Common myeloid progenitor, CD34-positive (primary cell): Measurements from ENCODE around the gene MORC2.

Experiments
- CTCF ChIA-PET: fragments of 350-600 bp; sonication (Branson Sonifier 250); formaldehyde crosslinking; loops from one replicate; lab custom pipeline; 2021; ENCODE audit warnings: antibody characterized with exemption; lab: Charles Lee
- POLR2A ChIA-PET: fragments of 350-600 bp; sonication (Branson Sonifier 250); formaldehyde crosslinking; loops from one replicate; lab custom pipeline; 2021; ENCODE audit warnings: antibody characterized with exemption; lab: Charles Lee
- DNase-seq, 3 donors: peaks; one replicate each; pipeline versions ENCODE4 v3.0.0 to v3.0.0-alpha.2; 2013
- H3K27ac ChIP-seq, 2 experiments: 1 replicate in 1 of 2; 2 replicates in 1 of 2; pipeline ENCODE4 v1.7.0; 2013; ENCODE audit warnings: inconsistent platforms in 2 of 2, low read length in 2 of 2, mild to moderate bottlenecking in 2 of 2, low read depth in 1 of 2, moderate library complexity in 1 of 2; ENCODE audit not compliant: severe bottlenecking in 2 of 2, insufficient read depth in 1 of 2, poor library complexity in 1 of 2
- H3K27me3 ChIP-seq, 5 experiments: replicated peaks in 2 of 5; 1 replicate in 3 of 5; 2 replicates in 2 of 5; pipeline versions ENCODE4 v1.6.1 to v1.7.0; 2013; ENCODE audit warnings: low read length in 4 of 5, mild to moderate bottlenecking in 2 of 5, moderate library complexity in 2 of 5, inconsistent platforms in 1 of 5; ENCODE audit not compliant: insufficient read depth in 5 of 5, control insufficient read depth in 4 of 5
- H3K36me3 ChIP-seq, 4 experiments: 1 replicate in 2 of 4; 2 replicates in 2 of 4; pipeline versions ENCODE4 v1.6.1 to v1.7.0; 2013; ENCODE audit warnings: low read length in 3 of 4, control low read depth in 1 of 4, mild to moderate bottlenecking in 1 of 4; ENCODE audit not compliant: control insufficient read depth in 4 of 4, insufficient read depth in 4 of 4
- H3K4me1 ChIP-seq, 4 experiments: 1 replicate in 3 of 4; 2 replicates in 1 of 4; pipeline versions ENCODE4 v1.6.1 to v1.7.1; 2013; ENCODE audit warnings: low read length in 3 of 4, mild to moderate bottlenecking in 3 of 4, control low read depth in 1 of 4, inconsistent platforms in 1 of 4, moderate library complexity in 1 of 4; ENCODE audit not compliant: control insufficient read depth in 4 of 4, insufficient read depth in 4 of 4; ENCODE audit errors: control extremely low read depth in 1 of 4
- H3K4me3 ChIP-seq, 7 experiments: 1 replicate in 4 of 7; 2 replicates in 3 of 7; pipeline versions ENCODE4 v1.5.1 to v1.7.0; 2013; ENCODE audit warnings: mild to moderate bottlenecking in 7 of 7, low read length in 6 of 7, moderate library complexity in 6 of 7, inconsistent platforms in 2 of 7, low read depth in 2 of 7, control low read depth in 1 of 7; ENCODE audit not compliant: insufficient read depth in 4 of 7, control insufficient read depth in 1 of 7; ENCODE audit errors: extremely low read depth in 1 of 7
- H3K9me3 ChIP-seq, 5 experiments: 1 replicate in 4 of 5; 2 replicates in 1 of 5; pipeline versions ENCODE4 v1.6.1 to v1.7.1; 2013; ENCODE audit warnings: low read length in 4 of 5, mild to moderate bottlenecking in 2 of 5, inconsistent platforms in 1 of 5, low read depth in 1 of 5, moderate library complexity in 1 of 5; ENCODE audit not compliant: control insufficient read depth in 4 of 5, insufficient read depth in 2 of 5; ENCODE audit errors: control extremely low read depth in 1 of 5
- WGBS: methylation state at CpG from one replicate; pipeline ENCODE4 v1.1.5; 2013; ENCODE audit not compliant: insufficient coverage; 5-methylcytosine and 5-hydroxymethylcytosine counted together

MORC2 gene

DNA sequence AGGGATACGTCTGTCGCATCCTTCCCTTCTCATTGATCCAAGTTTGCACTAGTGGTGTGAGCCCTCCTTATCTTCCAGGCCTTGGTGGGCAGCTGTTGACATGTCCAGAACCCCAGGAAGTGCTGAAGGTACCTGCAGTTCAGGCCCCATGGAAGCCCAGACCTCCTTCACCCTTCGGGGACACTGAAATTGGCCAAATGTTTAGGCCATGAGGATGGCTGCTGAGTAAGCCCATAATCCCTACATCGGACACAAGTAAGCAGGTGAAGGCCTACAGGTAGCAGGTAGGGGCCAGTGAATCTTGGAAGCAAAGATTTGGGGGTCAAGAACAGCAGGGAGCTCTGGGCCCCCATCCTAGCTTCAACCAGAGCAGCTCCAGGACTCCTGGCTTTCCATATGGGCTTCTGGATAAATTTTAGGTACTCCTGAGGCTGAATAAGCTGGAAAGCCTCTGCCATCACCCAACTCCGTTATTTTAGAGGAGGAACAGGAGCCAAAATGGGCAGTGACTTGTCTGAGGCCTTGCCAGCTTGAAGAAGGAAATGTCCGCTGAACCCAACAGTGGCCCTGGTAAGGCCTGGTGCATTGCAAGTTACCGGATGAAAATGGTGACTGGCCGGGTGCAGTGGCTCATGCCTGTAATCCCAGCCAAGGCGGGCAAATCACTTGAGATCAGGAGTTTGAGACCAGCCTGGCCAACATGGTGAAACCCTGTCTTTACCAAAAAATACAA is 45.2 kb downstream of the MORC2 start:
- Histone ChIP-seq H3K9me3 (no peaks in the 10 kb centered on the region), H3K4me1 (peaks cover 0 to 22% (median 11%) of the 10 kb centered on the region in 4 experiments), H3K36me3 (peaks cover 0 to 48% (median 24%) of the 10 kb centered on the region in 4 experiments), H3K4me3 (no peak overlapping the region), H3K27ac (no peak overlapping the region), H3K27me3 (peaks cover 0 to 8% (median 0%) of the 10 kb centered on the region in 5 experiments)
- ChIA-PET POLR2A (interaction anchor here (0.8 kb wide), 1 partner anchor 321 kb away, joined by 3 read pairs; no protein-coding TSS in a partner anchor), CTCF (interaction anchor here (1.3 to 6.2 kb wide), 4 partner anchors 13 to 160 kb away, joined by 3 to 53 read pairs (median 3); no protein-coding TSS in a partner anchor)
- no peak for DNase-seq
- WGBS, result 99% methylated on average over 7 of the region's 9 CpGs

DNA sequence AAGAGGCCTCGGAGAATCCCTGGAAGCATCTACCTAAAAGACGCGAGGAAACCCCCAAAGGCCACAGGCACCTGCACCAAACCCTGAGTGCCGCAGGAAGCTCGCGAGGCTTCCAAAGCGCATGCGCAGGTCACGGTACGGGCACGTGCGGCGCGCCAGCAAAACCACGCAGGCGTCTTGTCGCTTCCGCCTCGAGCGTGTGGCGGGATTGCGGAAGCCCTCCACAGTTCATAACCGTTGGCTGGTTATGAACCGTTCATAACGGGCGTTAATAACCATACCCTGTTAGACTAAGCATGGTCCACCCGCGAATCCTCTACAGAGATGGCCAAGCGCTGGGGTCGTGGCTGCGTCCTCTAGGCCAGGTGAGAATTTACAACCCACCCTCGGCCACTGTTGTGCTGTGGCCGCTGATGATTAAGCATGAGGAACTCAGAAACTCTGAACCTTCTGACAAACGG is 46.4 kb downstream of the MORC2 start:
- POLR2A ChIA-PET, result no interaction called here
- Histone ChIP-seq H3K27ac (no peak overlapping the region), H3K27me3 (peaks cover 0 to 8% (median 0%) of the 10 kb centered on the region in 5 experiments), H3K4me3 (peak overlapping the region; percentile 11 to 78 (median 53)), H3K4me1 (peaks cover 0 to 22% (median 11%) of the 10 kb centered on the region in 4 experiments), H3K36me3 (peaks cover 0 to 36% (median 16%) of the 10 kb centered on the region in 4 experiments), H3K9me3 (no peaks in the 10 kb centered on the region)
- WGBS, result 51% methylated on average over 31 of the region's 34 CpGs
- CTCF ChIA-PET, result interaction anchor here (0.7 to 6.2 kb wide), 5 partner anchors 9 to 287 kb away, joined by 3 to 53 read pairs (median 3); no protein-coding TSS in a partner anchor
- peak; percentile 89 to 93 (median 89) for DNase-seq

DNA sequence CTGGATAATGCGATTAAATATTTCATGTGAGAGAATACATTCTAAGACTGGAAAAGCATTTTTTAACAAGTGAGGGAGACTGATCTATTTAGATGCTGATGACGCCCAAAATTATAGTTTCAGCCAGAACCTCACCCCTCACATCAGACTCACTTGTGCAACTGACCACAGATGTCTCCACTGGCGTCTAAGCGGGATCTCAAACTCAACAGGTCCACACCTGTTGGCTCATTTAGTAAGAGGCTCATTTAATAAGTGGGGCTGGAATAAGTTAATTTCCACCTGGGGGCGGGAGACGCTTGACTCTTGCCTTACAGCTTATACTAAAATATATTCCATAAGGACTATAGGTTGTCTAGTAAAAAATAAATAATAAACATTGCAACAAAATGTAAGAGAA is 47.5 kb downstream of the MORC2 start:
- WGBS, result 33% methylated on average over 2 of the region's 6 CpGs
- Histone ChIP-seq H3K9me3 (no peaks in the 10 kb centered on the region), H3K36me3 (peaks cover 0 to 26% (median 8%) of the 10 kb centered on the region in 4 experiments), H3K4me1 (peaks cover 0 to 22% (median 11%) of the 10 kb centered on the region in 4 experiments), H3K27me3 (peaks cover 0 to 8% (median 0%) of the 10 kb centered on the region in 5 experiments), H3K4me3 (peak overlapping the region in 5 of 7 experiments; percentile 51 to 78 (median 60)), H3K27ac (no peak overlapping the region)
- ChIA-PET CTCF (interaction anchor here (1.0 to 6.2 kb wide), 10 partner anchors 9 to 286 kb away, joined by 3 to 53 read pairs (median 4); no protein-coding TSS in a partner anchor), POLR2A (no interaction called here)
- peak in 2 of 3 donors; percentile 14 to 24 for DNase-seq

- CTCF ChIA-PET, result interaction anchor here (0.6 to 6.2 kb wide), 25 partner anchors 8 to 781 kb away, joined by 3 to 53 read pairs (median 3); partner anchors contain the start of gene SELENOM
- POLR2A ChIA-PET, result interaction anchor here (0.7 kb wide), 1 partner anchor 83 kb away, joined by 3 read pairs; no protein-coding TSS in a partner anchor
- Histone ChIP-seq H3K9me3 (peaks cover 0 to 5% (median 0%) of the 10 kb centered on the region in 5 experiments), H3K27me3 (peaks cover 0 to 8% (median 0%) of the 10 kb centered on the region in 5 experiments), H3K4me3 (peak overlapping the region in 4 of 7 experiments; percentile 30 to 78 (median 54)), H3K27ac (no peak overlapping the region), H3K36me3 (peaks cover 0 to 19% (median 5%) of the 10 kb centered on the region in 4 experiments), H3K4me1 (peaks cover 0 to 22% (median 11%) of the 10 kb centered on the region in 4 experiments)
- peak; percentile 84 to 90 (median 89) for DNase-seq
- 0% methylated on average over 2 of the region's 9 CpGs for WGBS
Measured at GRCh38 chr22:30920407-30920806, 48.2 kb downstream of the MORC2 start.

GRCh38 chr22:30919973-30920372 is 48.6 kb downstream of the MORC2 start:
- Histone ChIP-seq H3K36me3 (peaks cover 0 to 15% (median 3%) of the 10 kb centered on the region in 4 experiments), H3K27ac (no peak overlapping the region), H3K27me3 (peaks cover 0 to 8% (median 0%) of the 10 kb centered on the region in 5 experiments), H3K4me3 (no peak overlapping the region), H3K4me1 (peaks cover 0 to 22% (median 11%) of the 10 kb centered on the region in 4 experiments), H3K9me3 (peaks cover 0 to 5% (median 0%) of the 10 kb centered on the region in 5 experiments)
- no peak for DNase-seq
- WGBS, result 100% methylated on average over 1 of the region's 7 CpGs
- POLR2A ChIA-PET, result interaction anchor here (0.7 kb wide), 1 partner anchor 83 kb away, joined by 3 read pairs; no protein-coding TSS in a partner anchor
- CTCF ChIA-PET, result interaction anchor here (0.6 to 6.2 kb wide), 26 partner anchors 8 to 781 kb away, joined by 3 to 53 read pairs (median 3); partner anchors contain the start of gene SELENOM

DNA sequence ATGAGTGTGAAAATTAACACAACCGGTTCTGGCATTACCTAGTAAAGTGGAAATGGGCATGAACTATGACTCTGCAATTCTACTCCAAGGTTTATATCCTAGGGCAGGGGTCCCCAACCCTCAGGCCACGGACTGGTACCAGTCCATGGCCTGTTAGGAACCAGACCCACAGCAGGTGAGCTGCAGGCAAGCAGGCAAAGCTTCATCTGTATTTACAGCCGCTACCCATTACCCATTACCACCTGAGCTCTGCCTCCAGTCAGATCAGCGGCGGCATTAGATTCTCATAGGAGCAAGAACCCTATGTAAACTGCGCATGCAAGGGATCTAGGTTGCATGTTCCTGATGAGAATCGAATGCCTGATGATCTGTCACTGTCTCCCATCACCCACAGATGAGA is 49.8 kb downstream of the MORC2 start:
- WGBS, result 85% methylated on average over 7 of the region's 7 CpGs
- H3K4me3 ChIP-seq, result no peak overlapping the region
- DNase-seq, result no peak
- CTCF ChIA-PET, result interaction anchor here (1.3 to 6.2 kb wide), 4 partner anchors 11 to 156 kb away, joined by 4 to 53 read pairs (median 5); no protein-coding TSS in a partner anchor
- H3K36me3 ChIP-seq, result peaks cover 0 to 5% (median 1%) of the 10 kb centered on the region in 4 experiments
- H3K27me3 ChIP-seq, result peaks cover 0 to 8% (median 0%) of the 10 kb centered on the region in 5 experiments
- H3K4me1 ChIP-seq, result peaks cover 0 to 22% (median 11%) of the 10 kb centered on the region in 4 experiments
- POLR2A ChIA-PET, result no interaction called here
- peaks cover 0 to 5% (median 0%) of the 10 kb centered on the region in 5 experiments for H3K9me3 ChIP-seq
- no peak overlapping the region for H3K27ac ChIP-seq
